Sigmoid colon (tissue), 4 donors: ENCODE data around the gene CES3.

Experiments used
- POLR2A ChIP-seq, 2 donors: fragments of 450-650 bp; IDR thresholded peaks; one replicate each; pipeline ENCODE4 v1.6.1; 2016; ENCODE audit warnings: antibody characterized with exemption in 2 of 2, mild to moderate bottlenecking in 2 of 2, moderate library complexity in 2 of 2
- POLR2AphosphoS5 ChIP-seq, 4 donors: sonication (generic); formaldehyde crosslinking; IDR thresholded peaks; one replicate each; pipeline ENCODE4 v1.6.1; 2017; ENCODE audit warnings: antibody characterized with exemption in 4 of 4
- TF ChIP-seq, protein P1 (sequence below), 4 experiments: fragments of 450-650 bp in 3 of 4; fragments of 200-600 bp in 1 of 4; IDR thresholded peaks; one replicate each; pipeline ENCODE4 v1.5.1; 2016 to 2019; ENCODE audit warnings: antibody characterized with exemption in 4 of 4, mild to moderate bottlenecking in 3 of 4, moderate library complexity in 2 of 4

DNA sequence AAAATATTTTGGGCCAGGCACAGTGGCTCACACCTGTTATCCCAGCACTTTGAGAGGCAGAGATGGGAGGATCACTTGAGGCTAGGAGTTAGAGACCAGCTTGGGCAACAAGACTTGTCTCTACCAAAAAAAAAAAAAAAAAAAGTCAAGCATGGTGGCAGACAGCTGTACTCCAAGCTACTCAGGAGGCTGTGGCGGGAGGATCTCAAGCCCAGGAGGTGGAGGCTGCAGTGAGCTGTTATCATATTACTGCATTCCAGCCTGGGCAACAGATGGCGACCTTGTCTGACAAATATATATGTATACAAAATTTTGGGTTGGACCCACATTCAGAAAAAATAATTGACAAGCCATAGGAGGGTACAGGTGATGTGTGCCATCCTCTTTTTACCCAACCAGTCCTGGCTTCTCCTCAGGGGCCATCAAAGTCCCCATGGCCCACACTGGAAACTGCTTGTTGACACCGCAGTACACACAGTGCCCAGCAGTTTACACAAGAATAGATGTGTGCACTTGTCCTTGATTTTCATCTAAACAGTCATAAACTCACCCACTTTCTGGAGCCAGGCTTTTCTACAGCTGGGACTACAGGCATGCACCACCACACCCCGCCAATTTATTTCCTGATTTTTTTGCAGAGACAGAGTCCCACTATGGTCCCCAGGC is 24.0 kb upstream of the CES3 start:
- TF ChIP-seq, protein P1, sequence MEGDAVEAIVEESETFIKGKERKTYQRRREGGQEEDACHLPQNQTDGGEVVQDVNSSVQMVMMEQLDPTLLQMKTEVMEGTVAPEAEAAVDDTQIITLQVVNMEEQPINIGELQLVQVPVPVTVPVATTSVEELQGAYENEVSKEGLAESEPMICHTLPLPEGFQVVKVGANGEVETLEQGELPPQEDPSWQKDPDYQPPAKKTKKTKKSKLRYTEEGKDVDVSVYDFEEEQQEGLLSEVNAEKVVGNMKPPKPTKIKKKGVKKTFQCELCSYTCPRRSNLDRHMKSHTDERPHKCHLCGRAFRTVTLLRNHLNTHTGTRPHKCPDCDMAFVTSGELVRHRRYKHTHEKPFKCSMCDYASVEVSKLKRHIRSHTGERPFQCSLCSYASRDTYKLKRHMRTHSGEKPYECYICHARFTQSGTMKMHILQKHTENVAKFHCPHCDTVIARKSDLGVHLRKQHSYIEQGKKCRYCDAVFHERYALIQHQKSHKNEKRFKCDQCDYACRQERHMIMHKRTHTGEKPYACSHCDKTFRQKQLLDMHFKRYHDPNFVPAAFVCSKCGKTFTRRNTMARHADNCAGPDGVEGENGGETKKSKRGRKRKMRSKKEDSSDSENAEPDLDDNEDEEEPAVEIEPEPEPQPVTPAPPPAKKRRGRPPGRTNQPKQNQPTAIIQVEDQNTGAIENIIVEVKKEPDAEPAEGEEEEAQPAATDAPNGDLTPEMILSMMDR (IDR thresholded peaks at IDR 0.05): no peak
- TF ChIP-seq POLR2A (IDR thresholded peaks at IDR 0.05): no peak
- no peak for TF ChIP-seq POLR2AphosphoS5 (IDR thresholded peaks at IDR 0.05)
